Lung (tissue), 12 donors: ENCODE data around the gene MYF5. TPM values are rescaled to one million over a fixed set of nuclear protein-coding genes. Genes with fewer than 3 reads are reported as not detected.

Experiments
- ATAC-seq: fragments of 200-7000 bp; cut with Tn5 transposase; one replicate; pipeline ENCODE4 v1.9.1; 2020; ENCODE audit warnings: moderate number of reproducible peaks; ENCODE audit not compliant: insufficient read depth, low FRiP score
- DNase-seq, 3 donors: peaks; one replicate each; pipeline ENCODE4 v3.0.0-alpha.2; 2013 to 2017
- H3K27ac ChIP-seq, 2 donors: one replicate each; pipeline ENCODE4 v1.5.1; 2013; ENCODE audit warnings: mild to moderate bottlenecking in 2 of 2, moderate library complexity in 2 of 2, control low read depth in 1 of 2, inconsistent platforms in 1 of 2, low read depth in 1 of 2, low read length in 1 of 2
- H3K27me3 ChIP-seq, 3 donors: one replicate each; pipeline ENCODE4 v1.5.1; 2013; ENCODE audit warnings: low read length in 2 of 3; ENCODE audit not compliant: control insufficient read depth in 3 of 3, insufficient read depth in 3 of 3
- H3K36me3 ChIP-seq, 4 donors: one replicate each; pipeline ENCODE4 v1.5.1; 2013; ENCODE audit warnings: low read length in 4 of 4, mild to moderate bottlenecking in 1 of 4, moderate library complexity in 1 of 4; ENCODE audit not compliant: control insufficient read depth in 4 of 4, insufficient read depth in 4 of 4
- H3K4me1 ChIP-seq, 5 donors: one replicate each; pipeline ENCODE4 v1.5.1; 2013; ENCODE audit warnings: low read length in 5 of 5, mild to moderate bottlenecking in 2 of 5, moderate library complexity in 1 of 5; ENCODE audit not compliant: control insufficient read depth in 5 of 5, insufficient read depth in 5 of 5
- H3K4me3 ChIP-seq: one replicate; pipeline ENCODE4 v1.5.1; 2013; ENCODE audit warnings: mild to moderate bottlenecking, control low read depth, moderate library complexity
- H3K9ac ChIP-seq, 2 donors: one replicate each; pipeline ENCODE4 v1.5.1; 2013; ENCODE audit warnings: low read length in 2 of 2, control low read depth in 1 of 2; ENCODE audit not compliant: insufficient read depth in 1 of 2
- H3K9me3 ChIP-seq, 4 donors: one replicate each; pipeline ENCODE4 v1.5.1; 2013; ENCODE audit warnings: low read length in 3 of 4, mild to moderate bottlenecking in 1 of 4, moderate library complexity in 1 of 4; ENCODE audit not compliant: control insufficient read depth in 4 of 4, insufficient read depth in 3 of 4
- WGBS, 2 donors: extraction: QIAGEN DNeasy Blood & Tissue Kit; methylation state at CpG; one replicate each; pipeline ENCODE4 v1.1.7; 2013; 5-methylcytosine and 5-hydroxymethylcytosine counted together
- polyA plus RNA-seq, 2 donors: library from polyadenylated mRNA; stranded (reverse); fragments of 200-250 nt; gene quantifications; one replicate each; pipeline ENCODE4 v1.2.1, GENCODE V29; 2013
- total RNA-seq, 2 donors: library from RNA; depleted of rRNA in 1 of 2; stranded (reverse); fragments of >200 nt in 1 of 2; gene quantifications; one replicate each; pipeline ENCODE4 v1.2.1, GENCODE V29; 2014 to 2021
- TF ChIP-seq, protein P1 (sequence below): IDR thresholded peaks from 2 replicates; pipeline ENCODE4 v1.5.1; 2012; ENCODE audit warnings: mild to moderate bottlenecking; ENCODE audit errors: control extremely low read depth, extremely low read depth
- donor health status: control.
- donor health status: control.
- donor health status: Bipolar disorder and iron deficiency.
- donor health status: healthy.
- donor health status: DM: yes; HTN: yes; CAD: no.

The MYF5 gene
- total and polyA plus RNA-seq, 4 donors = not detected

GRCh38 chr12:80707126-80707829 is 9.4 kb upstream of the MYF5 start, which contains the start of gene MYF6:
MYF6 (plus strand) TSS chr12:80707634; CDS start chr12:80707720, 86 bp downstream.
- Histone ChIP-seq H3K27me3 (peaks cover 10 to 30% (median 12%) of the 10 kb centered on the region in 3 donors), H3K27ac (no peak within 1 kb of the TSS), H3K4me3 (no peak within 1 kb of the TSS), H3K36me3 (no peaks in the 10 kb centered on the region), H3K9ac (no peak within 1 kb of the TSS), H3K4me1 (peaks cover 0 to 11% (median 3%) of the 10 kb centered on the region in 5 donors), H3K9me3 (no peaks in the 10 kb centered on the region)
- TF ChIP-seq, protein P1, sequence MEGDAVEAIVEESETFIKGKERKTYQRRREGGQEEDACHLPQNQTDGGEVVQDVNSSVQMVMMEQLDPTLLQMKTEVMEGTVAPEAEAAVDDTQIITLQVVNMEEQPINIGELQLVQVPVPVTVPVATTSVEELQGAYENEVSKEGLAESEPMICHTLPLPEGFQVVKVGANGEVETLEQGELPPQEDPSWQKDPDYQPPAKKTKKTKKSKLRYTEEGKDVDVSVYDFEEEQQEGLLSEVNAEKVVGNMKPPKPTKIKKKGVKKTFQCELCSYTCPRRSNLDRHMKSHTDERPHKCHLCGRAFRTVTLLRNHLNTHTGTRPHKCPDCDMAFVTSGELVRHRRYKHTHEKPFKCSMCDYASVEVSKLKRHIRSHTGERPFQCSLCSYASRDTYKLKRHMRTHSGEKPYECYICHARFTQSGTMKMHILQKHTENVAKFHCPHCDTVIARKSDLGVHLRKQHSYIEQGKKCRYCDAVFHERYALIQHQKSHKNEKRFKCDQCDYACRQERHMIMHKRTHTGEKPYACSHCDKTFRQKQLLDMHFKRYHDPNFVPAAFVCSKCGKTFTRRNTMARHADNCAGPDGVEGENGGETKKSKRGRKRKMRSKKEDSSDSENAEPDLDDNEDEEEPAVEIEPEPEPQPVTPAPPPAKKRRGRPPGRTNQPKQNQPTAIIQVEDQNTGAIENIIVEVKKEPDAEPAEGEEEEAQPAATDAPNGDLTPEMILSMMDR = no peak
- 64 to 65% methylated on average over 4 of the region's 4 CpGs for WGBS, 2 donors
- ATAC-seq (no peak), DNase-seq (no peak)

DNA sequence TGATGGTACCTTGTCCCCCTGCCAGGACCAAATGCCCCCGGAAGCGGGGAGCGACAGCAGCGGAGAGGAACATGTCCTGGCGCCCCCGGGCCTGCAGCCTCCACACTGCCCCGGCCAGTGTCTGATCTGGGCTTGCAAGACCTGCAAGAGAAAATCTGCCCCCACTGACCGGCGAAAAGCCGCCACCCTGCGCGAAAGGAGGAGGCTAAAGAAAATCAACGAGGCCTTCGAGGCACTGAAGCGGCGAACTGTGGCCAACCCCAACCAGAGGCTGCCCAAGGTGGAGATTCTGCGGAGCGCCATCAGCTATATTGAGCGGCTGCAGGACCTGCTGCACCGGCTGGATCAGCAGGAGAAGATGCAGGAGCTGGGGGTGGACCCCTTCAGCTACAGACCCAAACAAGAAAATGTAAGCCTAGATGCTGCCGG is 8.9 kb upstream of the MYF5 start:
- whole genome bisulfite sequencing, 2 donors = 33 to 56% methylated on average over 21 of the region's 21 CpGs
- Histone ChIP-seq H3K27me3 (peaks cover 10 to 35% (median 12%) of the 10 kb centered on the region in 3 donors), H3K9ac (no peak overlapping the region), H3K36me3 (no peaks in the 10 kb centered on the region), H3K4me3 (no peak overlapping the region), H3K4me1 (peaks cover 0 to 11% (median 3%) of the 10 kb centered on the region in 5 donors), H3K9me3 (no peaks in the 10 kb centered on the region), H3K27ac (no peak overlapping the region)
- ATAC-seq (no peak), DNase-seq (no peak)
- TF ChIP-seq, protein P1 = no peak

GRCh38 chr12:80708259-80708974 is 8.3 kb upstream of the MYF5 start:
- Histone ChIP-seq H3K4me3 (no peak overlapping the region), H3K9me3 (no peaks in the 10 kb centered on the region), H3K9ac (no peak overlapping the region), H3K36me3 (no peaks in the 10 kb centered on the region), H3K27ac (no peak overlapping the region), H3K27me3 (peaks cover 10 to 38% (median 15%) of the 10 kb centered on the region in 3 donors), H3K4me1 (peaks cover 0 to 11% (median 3%) of the 10 kb centered on the region in 5 donors)
- DNase-seq (peak; percentile 23 to 42 (median 34)), ATAC-seq (no peak)
- WGBS, 2 donors = 6 to 13% methylated on average over 48 to 50 of the region's 50 CpGs
- TF ChIP-seq, protein P1 = no peak
